Measurements from ENCODE around the gene USP28.
"Not testable (repeated sequence)": the region's sequence is repeated elsewhere in the genome, so short reads cannot be mapped to it uniquely, and the experiment has no call there.

Gene USP28

GRCh38 chr11:113773416-113774173 lies 101.8 kb downstream of the USP28 start, which contains the start of gene ZW10:
Gene ZW10 (minus strand): TSS chr11:113773692. CDS start chr11:113773666, 26 bp downstream.
- peak; percentile 91 for DNase-seq (ENCODE audit: low spot score)

GRCh38 chr11:113773092-113773415 lies 102.3 kb downstream of the USP28 start:
- DNase-seq (ENCODE audit: low spot score), result no peak

DNA sequence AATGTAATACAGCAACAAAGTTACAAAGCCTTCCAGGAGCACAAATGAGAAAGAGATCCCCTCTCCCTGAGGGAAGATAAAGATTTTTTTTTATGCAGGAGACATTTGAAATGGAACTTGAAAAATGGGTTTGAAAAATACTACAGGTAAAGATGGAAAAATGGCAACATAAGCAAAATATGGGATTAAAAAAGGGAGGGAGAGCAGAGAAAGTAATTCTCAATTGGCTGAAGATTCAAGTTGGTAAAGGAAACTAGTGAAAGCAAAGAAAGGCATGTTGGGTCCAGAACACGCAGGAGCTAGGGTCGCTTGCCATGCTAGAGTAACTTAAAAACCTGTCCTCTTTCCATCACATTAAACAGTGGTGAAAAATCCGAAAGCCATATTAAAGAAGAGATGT lies 103.4 kb downstream of the USP28 start:
- no peak for DNase-seq (ENCODE audit: low spot score)

- no peak for DNase-seq (ENCODE audit: low spot score)
Measured at GRCh38 chr11:113764527-113765219, 110.7 kb downstream of the USP28 start.

- DNase-seq (ENCODE audit: low spot score), result not testable (repeated sequence)
Measured at GRCh38 chr11:113763040-113763439, 112.3 kb downstream of the USP28 start.

DNA sequence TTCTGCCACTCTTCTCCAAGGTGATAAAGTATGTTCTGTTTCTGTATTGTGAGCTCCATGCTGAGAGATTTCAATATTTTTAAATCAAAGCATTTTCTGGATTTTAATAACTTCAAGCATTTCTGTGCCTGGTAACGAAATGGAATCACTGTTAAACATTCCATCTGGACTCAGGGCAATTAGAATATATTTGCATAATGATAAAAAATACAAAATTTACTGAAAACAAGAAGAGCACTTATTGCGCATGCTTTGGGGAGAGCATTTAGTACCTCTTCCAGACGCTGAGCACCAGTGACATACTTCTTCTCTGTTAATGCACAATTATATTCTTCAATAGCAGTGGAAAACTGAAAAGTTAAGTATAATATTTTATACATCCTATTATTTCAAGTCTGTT lies 115.1 kb downstream of the USP28 start:
- no peak for DNase-seq (ENCODE audit: low spot score)

- no peak for DNase-seq (ENCODE audit: low spot score)
Measured at GRCh38 chr11:113752932-113753331, 122.4 kb downstream of the USP28 start.
